ENCODE results near the gene DMBT1.

DMBT1 gene

DNA sequence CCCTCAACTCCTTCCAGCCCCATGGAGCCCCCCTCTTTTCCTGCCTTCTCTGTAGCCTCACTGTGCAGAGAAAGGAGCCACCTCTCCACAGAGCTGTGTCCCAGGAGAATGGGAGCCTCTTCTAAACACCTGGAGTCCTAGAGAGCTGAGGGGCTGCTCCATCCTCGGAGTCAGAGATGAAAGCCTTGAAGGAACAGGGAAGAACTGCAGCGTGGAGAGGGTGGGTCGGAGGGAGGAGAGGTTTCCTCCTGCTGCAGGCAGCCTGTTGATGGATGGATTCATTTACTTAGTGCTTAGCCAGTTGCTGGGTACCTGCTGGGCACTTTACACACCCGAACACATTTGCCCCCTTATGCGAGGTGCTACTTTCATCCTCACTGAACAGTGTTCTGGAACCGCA lies 100.1 kb downstream of the DMBT1 start:
- no peak for TF ChIP-seq ELF4 (IDR thresholded peaks at IDR 0.05)
- no peak for TF ChIP-seq SUZ12 (IDR thresholded peaks at IDR 0.05)
- CTCF ChIA-PET, result no interaction called here
- DNase-seq (ENCODE audit: extremely low spot score), result no peak
- POLR2A ChIA-PET, result no interaction called here

DNA sequence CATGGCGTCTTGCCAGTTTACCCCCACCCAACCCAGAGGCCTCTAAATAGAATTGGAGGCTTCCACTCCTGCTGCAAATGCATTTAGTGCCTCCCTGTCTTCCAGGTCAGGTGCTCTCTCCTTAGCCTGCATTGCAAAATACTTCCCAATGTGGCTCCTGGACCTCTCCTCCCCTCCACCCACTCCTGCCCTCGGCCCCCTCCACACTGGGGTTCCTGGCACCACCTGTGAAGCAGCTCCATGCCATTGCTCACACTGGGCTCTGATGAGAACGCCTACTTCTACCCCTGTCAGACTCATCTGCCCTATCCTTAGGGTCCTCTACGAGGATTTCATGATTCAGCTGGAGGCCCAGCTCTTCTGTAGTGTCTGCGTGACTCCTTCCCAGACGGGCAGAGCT lies 101.7 kb downstream of the DMBT1 start:
- TF ChIP-seq CTBP1 (IDR thresholded peaks at IDR 0.05; ENCODE audit: borderline replicate concordance) (no peak), ZNF384 (IDR thresholded peaks at IDR 0.05) (no peak), SP1 (IDR thresholded peaks at IDR 0.05) (no peak), L3MBTL2 (conservative IDR thresholded peaks at IDR 0.05) (no peak), BHLHE40 (IDR thresholded peaks at IDR 0.05; ENCODE audit: borderline replicate concordance) (no peak)
- DNase-seq (ENCODE audit: extremely low spot score), result no peak
- ChIA-PET CTCF (no interaction called here), POLR2A (no interaction called here)

DNA sequence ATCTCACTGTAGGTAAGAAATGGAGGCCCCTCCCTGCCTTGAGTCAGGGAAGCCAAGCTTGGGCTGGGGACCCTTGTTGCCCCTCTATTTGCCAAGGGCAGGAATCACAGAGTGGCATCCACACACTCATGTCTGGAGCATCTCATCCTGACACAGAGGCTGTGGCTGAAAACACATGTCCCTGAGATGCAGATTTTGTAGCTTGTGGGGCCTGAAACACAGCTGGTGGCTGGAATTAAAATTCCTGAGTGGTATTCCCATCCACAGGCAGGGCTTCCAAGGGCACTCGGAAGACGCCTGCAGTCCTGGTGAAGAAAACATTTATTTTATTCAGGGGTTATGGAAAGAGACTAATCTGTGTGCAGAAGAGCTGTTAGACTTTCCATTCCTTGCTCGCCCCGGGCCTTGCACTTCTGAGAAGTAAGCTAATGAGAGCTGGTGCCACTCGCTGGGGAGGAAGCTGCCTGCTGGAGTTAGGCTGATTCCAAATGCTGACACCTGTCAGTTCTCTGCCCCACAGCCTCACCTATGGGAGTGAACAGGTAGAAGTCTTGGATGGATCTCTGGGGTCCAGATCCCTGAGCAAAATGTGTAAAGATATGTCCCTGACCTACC lies 103.1 kb downstream of the DMBT1 start:
- ChIA-PET POLR2A (no interaction called here), CTCF (interaction anchor here (1.0 kb wide), 1 partner anchor 15 kb away, joined by 4 read pairs; no protein-coding TSS in a partner anchor)
- TF ChIP-seq TARDBP (IDR thresholded peaks at IDR 0.05) (no peak), ELF4 (IDR thresholded peaks at IDR 0.05) (no peak), HDGF (IDR thresholded peaks at IDR 0.05; ENCODE audit: borderline replicate concordance) (no peak), L3MBTL2 (conservative IDR thresholded peaks at IDR 0.05) (no peak), CTBP1 (IDR thresholded peaks at IDR 0.05; ENCODE audit: borderline replicate concordance) (no peak), FOXK2 (IDR thresholded peaks at IDR 0.05) (no peak), NFRKB (IDR thresholded peaks at IDR 0.05) (no peak), SP1 (IDR thresholded peaks at IDR 0.05) (no peak), BHLHE40 (IDR thresholded peaks at IDR 0.05; ENCODE audit: borderline replicate concordance) (no peak), FOXA1 (IDR thresholded peaks at IDR 0.05) (no peak), ARNT (IDR thresholded peaks at IDR 0.05) (no peak)
- DNase-seq (ENCODE audit: extremely low spot score), result no peak

DNA sequence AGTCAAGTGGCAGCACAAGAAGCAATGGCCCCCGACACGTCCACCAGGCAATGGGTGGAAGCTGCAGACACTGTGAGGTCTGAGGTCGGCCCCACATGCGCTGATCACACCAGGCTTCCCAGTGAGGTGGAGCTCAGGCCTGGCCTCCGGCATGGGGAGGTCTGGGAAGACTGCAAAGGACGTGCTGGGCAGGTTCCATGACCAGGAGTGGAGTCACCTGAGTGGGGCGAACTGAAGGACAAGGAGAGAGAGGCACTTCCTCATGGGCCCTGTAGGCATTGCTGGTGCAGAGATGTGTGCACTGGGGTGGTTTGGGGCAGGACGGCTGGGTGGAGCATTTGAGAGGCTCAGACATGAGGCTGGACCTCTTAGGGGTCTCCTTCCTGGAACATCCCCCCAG lies 103.9 kb downstream of the DMBT1 start:
- ChIA-PET CTCF (no interaction called here), POLR2A (no interaction called here)
- DNase-seq (ENCODE audit: extremely low spot score), result no peak
- TF ChIP-seq, protein P1, sequence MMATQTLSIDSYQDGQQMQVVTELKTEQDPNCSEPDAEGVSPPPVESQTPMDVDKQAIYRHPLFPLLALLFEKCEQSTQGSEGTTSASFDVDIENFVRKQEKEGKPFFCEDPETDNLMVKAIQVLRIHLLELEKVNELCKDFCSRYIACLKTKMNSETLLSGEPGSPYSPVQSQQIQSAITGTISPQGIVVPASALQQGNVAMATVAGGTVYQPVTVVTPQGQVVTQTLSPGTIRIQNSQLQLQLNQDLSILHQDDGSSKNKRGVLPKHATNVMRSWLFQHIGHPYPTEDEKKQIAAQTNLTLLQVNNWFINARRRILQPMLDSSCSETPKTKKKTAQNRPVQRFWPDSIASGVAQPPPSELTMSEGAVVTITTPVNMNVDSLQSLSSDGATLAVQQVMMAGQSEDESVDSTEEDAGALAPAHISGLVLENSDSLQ (IDR thresholded peaks at IDR 0.05), result no peak
- TF ChIP-seq FOXK2 (IDR thresholded peaks at IDR 0.05), result no peak
- TF ChIP-seq FOXM1 (IDR thresholded peaks at IDR 0.05; ENCODE audit: borderline replicate concordance), result no peak
- TF ChIP-seq HDGF (IDR thresholded peaks at IDR 0.05; ENCODE audit: borderline replicate concordance), result no peak
- no peak for TF ChIP-seq SUZ12 (IDR thresholded peaks at IDR 0.05)
- no peak for TF ChIP-seq ZNF384 (IDR thresholded peaks at IDR 0.05)
- no peak for TF ChIP-seq BHLHE40 (IDR thresholded peaks at IDR 0.05; ENCODE audit: borderline replicate concordance)
- no peak for TF ChIP-seq NFRKB (IDR thresholded peaks at IDR 0.05)
- TF ChIP-seq FOXA1 (IDR thresholded peaks at IDR 0.05), result no peak
- TF ChIP-seq L3MBTL2 (conservative IDR thresholded peaks at IDR 0.05), result no peak
- no peak for TF ChIP-seq LEF1 (IDR thresholded peaks at IDR 0.05; ENCODE audit: borderline replicate concordance)
- no peak for TF ChIP-seq ARNT (IDR thresholded peaks at IDR 0.05)
- TF ChIP-seq CTBP1 (IDR thresholded peaks at IDR 0.05; ENCODE audit: borderline replicate concordance), result no peak

DNA sequence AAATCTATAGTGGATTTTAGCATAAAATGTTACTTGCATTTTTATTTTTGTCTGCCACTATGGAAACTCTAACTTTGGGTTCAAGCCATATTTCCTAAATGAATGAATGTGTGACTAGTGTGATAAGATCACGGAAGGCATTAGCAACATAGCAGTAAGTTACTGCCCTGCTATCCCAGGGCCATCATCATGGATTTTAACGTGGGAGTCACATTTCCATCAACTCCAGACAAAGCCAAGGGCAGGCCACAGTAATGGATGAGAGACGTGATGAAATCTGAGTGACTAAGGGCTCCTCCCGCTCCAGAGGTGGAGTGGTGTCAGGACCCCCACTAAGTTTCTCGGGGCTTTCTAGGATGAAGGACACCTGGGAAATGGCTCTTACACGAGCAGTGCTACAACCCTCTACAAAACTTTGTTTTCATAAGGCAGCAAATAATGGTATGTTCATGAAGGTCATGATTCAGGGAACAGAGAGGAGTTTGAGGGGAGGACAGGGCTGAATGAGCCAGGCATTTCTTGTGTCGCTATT lies 104.8 kb downstream of the DMBT1 start:
- ChIA-PET POLR2A (no interaction called here), CTCF (no interaction called here)
- DNase-seq (ENCODE audit: extremely low spot score), result no peak
- no peak for TF ChIP-seq SUZ12 (IDR thresholded peaks at IDR 0.05)
- TF ChIP-seq ELF4 (IDR thresholded peaks at IDR 0.05), result no peak
- TF ChIP-seq NFRKB (IDR thresholded peaks at IDR 0.05), result no peak
- TF ChIP-seq, protein P1 (IDR thresholded peaks at IDR 0.05), result no peak
- no peak for TF ChIP-seq CTBP1 (IDR thresholded peaks at IDR 0.05; ENCODE audit: borderline replicate concordance)
- TF ChIP-seq TARDBP (IDR thresholded peaks at IDR 0.05), result no peak
- no peak for TF ChIP-seq FOXM1 (IDR thresholded peaks at IDR 0.05; ENCODE audit: borderline replicate concordance)
- TF ChIP-seq FOXK2 (IDR thresholded peaks at IDR 0.05), result no peak

DNA sequence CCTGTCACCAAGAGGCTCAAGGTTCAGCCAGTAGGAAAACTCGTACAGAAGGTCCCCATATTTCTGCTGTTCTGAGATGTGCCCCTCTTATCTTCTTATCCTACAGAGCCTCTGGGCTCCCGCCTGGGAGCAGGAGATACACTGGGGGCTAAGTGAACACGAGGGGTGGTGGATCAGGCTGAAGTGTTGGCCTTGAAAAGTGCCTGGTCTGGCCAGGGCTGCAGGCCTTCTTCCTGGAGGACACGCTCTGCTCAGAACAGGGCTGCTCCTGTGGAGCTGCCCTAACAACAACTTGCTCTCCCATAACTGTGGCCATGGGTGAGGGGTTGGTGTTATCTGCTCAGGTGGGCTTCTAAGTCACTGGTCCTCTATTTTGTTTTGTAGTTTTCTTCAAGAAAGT lies 105.4 kb downstream of the DMBT1 start:
- CTCF ChIA-PET, result no interaction called here
- TF ChIP-seq, protein P1 (IDR thresholded peaks at IDR 0.05), result no peak
- TF ChIP-seq FOXK2 (IDR thresholded peaks at IDR 0.05) (no peak), ZNF384 (IDR thresholded peaks at IDR 0.05) (no peak), BHLHE40 (IDR thresholded peaks at IDR 0.05; ENCODE audit: borderline replicate concordance) (no peak), FOXA1 (IDR thresholded peaks at IDR 0.05) (no peak), SUZ12 (IDR thresholded peaks at IDR 0.05) (no peak), TARDBP (IDR thresholded peaks at IDR 0.05) (no peak), HDGF (IDR thresholded peaks at IDR 0.05; ENCODE audit: borderline replicate concordance) (no peak), ELF4 (IDR thresholded peaks at IDR 0.05) (no peak), NFRKB (IDR thresholded peaks at IDR 0.05) (no peak), SP1 (IDR thresholded peaks at IDR 0.05) (no peak), LEF1 (IDR thresholded peaks at IDR 0.05; ENCODE audit: borderline replicate concordance) (no peak), CTBP1 (IDR thresholded peaks at IDR 0.05; ENCODE audit: borderline replicate concordance) (no peak)
- POLR2A ChIA-PET, result no interaction called here
- DNase-seq (ENCODE audit: extremely low spot score), result no peak

DNA sequence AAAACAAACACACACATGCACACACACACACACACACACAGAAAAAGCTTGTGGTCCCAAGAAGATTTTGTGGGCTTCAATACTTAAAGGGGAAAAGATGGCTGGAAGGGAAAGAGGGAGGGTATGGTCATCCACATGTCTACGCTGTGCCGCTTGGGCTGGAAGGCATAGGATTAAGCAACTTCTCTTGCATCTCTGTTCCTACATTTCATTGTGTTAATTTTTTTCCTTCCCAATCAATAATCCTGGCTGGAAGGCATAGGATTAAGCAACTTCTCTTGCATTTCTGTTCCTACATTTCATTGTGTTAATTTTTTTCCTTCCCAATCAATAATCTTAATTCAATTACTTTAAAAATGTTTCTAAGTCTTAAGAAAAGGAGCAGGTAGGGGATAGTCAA lies 108.5 kb downstream of the DMBT1 start:
- POLR2A ChIA-PET, result no interaction called here
- no peak for DNase-seq (ENCODE audit: extremely low spot score)
- CTCF ChIA-PET, result no interaction called here
- TF ChIP-seq TARDBP (IDR thresholded peaks at IDR 0.05) (no peak), ZNF384 (IDR thresholded peaks at IDR 0.05) (no peak), BHLHE40 (IDR thresholded peaks at IDR 0.05; ENCODE audit: borderline replicate concordance) (no peak), LEF1 (IDR thresholded peaks at IDR 0.05; ENCODE audit: borderline replicate concordance) (no peak), CTBP1 (IDR thresholded peaks at IDR 0.05; ENCODE audit: borderline replicate concordance) (no peak), FOXA1 (IDR thresholded peaks at IDR 0.05) (no peak), SUZ12 (IDR thresholded peaks at IDR 0.05) (no peak), ELF4 (IDR thresholded peaks at IDR 0.05) (no peak), ARNT (IDR thresholded peaks at IDR 0.05) (no peak), L3MBTL2 (conservative IDR thresholded peaks at IDR 0.05) (no peak), SP1 (IDR thresholded peaks at IDR 0.05) (no peak), FOXK2 (IDR thresholded peaks at IDR 0.05) (no peak), NFRKB (IDR thresholded peaks at IDR 0.05) (no peak), HDGF (IDR thresholded peaks at IDR 0.05; ENCODE audit: borderline replicate concordance) (no peak), FOXM1 (IDR thresholded peaks at IDR 0.05; ENCODE audit: borderline replicate concordance) (no peak)
- TF ChIP-seq, protein P1 (IDR thresholded peaks at IDR 0.05), result no peak

Data from HEK293T (cell line).